ENCODE data around the gene LARP6. TPM values are rescaled to one million over a fixed set of nuclear protein-coding genes. Genes with fewer than 3 reads are reported as not detected.
"Not testable (repeated sequence)": the region's sequence is repeated elsewhere in the genome, so short reads cannot be mapped to it uniquely, and the experiment has no call there.

The LARP6 gene
- total and polyA plus RNA-seq, 2 of the 4 experiments (the other 2 are of a cell fraction): 36.4 to 135 TPM

GRCh38 chr15:70806992-70807712 is 46.8 kb downstream of the LARP6 start (continued):
- TF ChIP-seq ELK1 (IDR thresholded peaks at IDR 0.05; ENCODE audit: borderline replicate concordance, low read depth, low read length): no peak
- TF ChIP-seq CHD1 (IDR thresholded peaks at IDR 0.05; ENCODE audit: low read depth, low read length): no peak

GRCh38 chr15:70804388-70804787 is 49.6 kb downstream of the LARP6 start:
- H3K9ac ChIP-seq (ENCODE audit: low read depth, low read length); H3K27me3 ChIP-seq (ENCODE audit: control insufficient read depth, insufficient read depth, low read length); H3K36me3 ChIP-seq (ENCODE audit: control insufficient read depth, insufficient read depth, low read length); H3K14ac ChIP-seq (replicated peaks; ENCODE audit: low read depth, low read length); H3K27ac ChIP-seq (ENCODE audit: insufficient read depth, low read length); H3K23ac ChIP-seq (ENCODE audit: low read depth, low read length); intact Hi-C loops (cut with micrococcal nuclease); H2AK9ac ChIP-seq (replicated peaks; ENCODE audit: low read depth, low read length, poor library complexity); H4K20me1 ChIP-seq (ENCODE audit: insufficient read depth, low read length); BruUV-seq (replicated peaks); CTCF ChIA-PET; H2BK5ac ChIP-seq (ENCODE audit: low read depth, low read length, poor library complexity, severe bottlenecking); DNase-seq; H3K4me2 ChIP-seq (ENCODE audit: low read depth, low read length); H3K9me3 ChIP-seq (ENCODE audit: control insufficient read depth, insufficient read depth, low read length); H2AFZ ChIP-seq (replicated peaks; ENCODE audit: low read length, poor library complexity); H2BK20ac ChIP-seq (ENCODE audit: low read depth, low read length); H3K18ac ChIP-seq (ENCODE audit: low read depth, low read length); POLR2A ChIA-PET (ENCODE audit: unreplicated experiment); in situ Hi-C loops (cut with MboI; ENCODE audit: low sequenced_read_pairs); H4K8ac ChIP-seq (ENCODE audit: low read depth in 2 of 2, low read length in 2 of 2); H4K91ac ChIP-seq (ENCODE audit: insufficient read depth, low read depth, low read length); H2BK15ac ChIP-seq (ENCODE audit: low read depth, low read length); H3K56ac ChIP-seq (ENCODE audit: extremely low read depth, insufficient read depth, low read length); H3K4me3 ChIP-seq (ENCODE audit: insufficient read depth, low read depth, low read length); H4K5ac ChIP-seq (ENCODE audit: low read depth, low read length); ATAC-seq (ENCODE audit: low read depth); dilution Hi-C loops (cut with HindIII; ENCODE audit: low sequenced_read_pairs, unreplicated experiment): not testable (repeated sequence)
- WGBS, 2 experiments (ENCODE audit: extremely low coverage in 2 of 2, insufficient read length in 1 of 2): no CpG with 5 or more reads among the region's 9 CpGs
- H3K4ac ChIP-seq (ENCODE audit: low read depth, low read length): peak overlapping the region; percentile 31; the same call in 1 of the 2 replicates
- H3K4me1 ChIP-seq (ENCODE audit: control insufficient read depth, insufficient read depth, low read length): peaks cover 23% of the 10 kb centered on the region
- H3K9me1 ChIP-seq (ENCODE audit: insufficient read depth, low read length): peaks cover 38% of the 10 kb centered on the region
- H3K79me1 ChIP-seq (ENCODE audit: low read depth in 1 of 2, low read length in 2 of 2): peaks cover 0 to 40% of the 10 kb centered on the region in 2 experiments; a peak in 2 of 4 replicates
- H2AK5ac ChIP-seq (ENCODE audit: low read depth, low read length): peak overlapping the region; percentile 61; the same call in 1 of the 2 replicates
- H2BK120ac ChIP-seq (ENCODE audit: low read depth, low read length): peak overlapping the region; percentile 95; the same call in 1 of the 2 replicates

Measured in IMR-90 (cell line).